PC-9 (cell line): ENCODE measurements around the gene ROBO1. TPM values are rescaled to one million over a fixed set of nuclear protein-coding genes. Genes with fewer than 3 reads are reported as not detected.

ENCODE experiments used
- BruUV-seq: library from RNA; stranded (reverse); fragments of 400-500 nt; replicated peaks from 2 replicates; lab custom pipeline; 2021; lab: Mats Ljungman, UMichigan
- CTCF ChIA-PET: fragments of 300-600 bp; sonication (Branson Sonifier 250); formaldehyde crosslinking; loops from one replicate; lab custom pipeline; 2022; ENCODE audit warnings: antibody characterized with exemption; lab: Charles Lee
- POLR2A ChIA-PET: fragments of 300-600 bp; sonication (Branson Sonifier 250); formaldehyde crosslinking; loops from one replicate; lab custom pipeline; 2022; ENCODE audit warnings: antibody characterized with exemption; ENCODE audit not compliant: unreplicated experiment; lab: Charles Lee
- DNase-seq, 2 experiments: peaks; one replicate each; pipeline versions ENCODE4 v3.0.0 to v3.0.0-alpha.2; 2015 to 2022; ENCODE audit warnings: mixed read lengths in 1 of 2
- H2AFZ ChIP-seq: fragments of 200-600 bp; sonication (generic); 2 replicates; pipeline ENCODE4 v1.8.1; 2017; ENCODE audit warnings: antibody characterized with exemption
- H3F3A ChIP-seq: fragments of 200-600 bp; sonication (generic); 2 replicates; pipeline ENCODE4 v1.8.1; 2017; ENCODE audit warnings: antibody characterized with exemption, mild to moderate bottlenecking, low read depth; ENCODE audit not compliant: insufficient read depth
- H3K27ac ChIP-seq: fragments of 200-600 bp; sonication (generic); 2 replicates; pipeline ENCODE4 v1.6.1; 2016; ENCODE audit warnings: mixed run types
- H3K27me3 ChIP-seq: fragments of 200-600 bp; sonication (generic); 2 replicates; pipeline ENCODE4 v1.6.1; 2016; ENCODE audit warnings: low read depth, mixed run types; ENCODE audit not compliant: insufficient read depth
- H3K36me3 ChIP-seq: fragments of 200-600 bp; sonication (generic); 2 replicates; pipeline ENCODE4 v1.6.1; 2016; ENCODE audit warnings: low read depth, mixed run types
- H3K4me1 ChIP-seq: fragments of 200-600 bp; sonication (generic); replicated peaks from 2 replicates; pipeline ENCODE4 v1.6.1; 2016; ENCODE audit warnings: mixed run types; ENCODE audit not compliant: insufficient read depth
- H3K4me2 ChIP-seq: fragments of 200-600 bp; sonication (generic); 2 replicates; pipeline ENCODE4 v1.6.1; 2017; ENCODE audit warnings: mixed run types
- H3K4me3 ChIP-seq: fragments of 200-600 bp; sonication (generic); 2 replicates; pipeline ENCODE4 v1.6.1; 2016; ENCODE audit warnings: mixed run types
- H3K79me2 ChIP-seq: fragments of 200-600 bp; sonication (generic); 2 replicates; pipeline ENCODE4 v1.6.1; 2017; ENCODE audit warnings: low read depth, mixed run types
- H3K9me2 ChIP-seq: fragments of 200-600 bp; sonication (generic); 2 replicates; pipeline ENCODE4 v1.8.1; 2017; ENCODE audit warnings: mild to moderate bottlenecking; ENCODE audit not compliant: insufficient read depth
- H3K9me3 ChIP-seq: fragments of 200-600 bp; sonication (generic); 2 replicates; pipeline ENCODE4 v1.8.1; 2016; ENCODE audit warnings: low read depth; ENCODE audit not compliant: insufficient read depth
- H4K20me1 ChIP-seq: fragments of 200-600 bp; sonication (generic); 2 replicates; pipeline ENCODE4 v1.8.1; 2017; ENCODE audit not compliant: insufficient read depth
- CTCF ChIP-seq: fragments of 200-600 bp; sonication (generic); conservative IDR thresholded peaks from 2 replicates; pipeline ENCODE4 v1.6.1; 2017; ENCODE audit warnings: mixed run types, antibody characterized with exemption, mild to moderate bottlenecking, moderate library complexity
- EZH2 ChIP-seq: fragments of 200-600 bp; sonication (generic); IDR thresholded peaks from 2 replicates; pipeline ENCODE4 v1.8.0; 2017; ENCODE audit warnings: antibody characterized with exemption, low read depth
- intact Hi-C: fragments of 100-400 bp; cut with micrococcal nuclease; formaldehyde crosslinking; loops from one replicate; pipeline ENCODE4 v1.10.0; 2022; ENCODE audit not compliant: unreplicated experiment
- total RNA-seq: library from RNA; stranded (reverse); gene quantifications from 2 replicates; pipeline ENCODE4 v1.2.3, GENCODE V29; 2021

Gene ROBO1
- total RNA-seq, 1 experiment from 2014 or later = 17.5 TPM

DNA sequence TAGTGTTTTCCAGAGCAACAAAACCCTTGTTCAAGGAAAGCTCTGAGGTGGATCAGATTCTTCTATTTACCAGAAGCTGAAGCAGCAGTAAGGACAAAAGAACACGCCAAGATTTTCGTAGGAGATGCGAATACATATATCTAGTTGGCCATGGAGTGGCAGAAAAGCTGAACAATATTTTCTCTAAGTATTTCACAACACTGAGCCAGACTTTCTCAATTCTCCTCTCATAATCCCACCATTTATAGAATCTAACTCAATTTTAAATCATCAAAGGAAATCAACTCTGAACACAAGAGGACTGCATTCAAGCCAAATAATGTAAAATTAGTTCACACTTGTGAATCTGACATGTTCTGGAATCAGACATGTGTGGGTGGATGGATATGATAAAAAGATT lies 775.0 kb downstream of the ROBO1 start:
- Histone ChIP-seq H3F3A (no peaks in the 10 kb centered on the region), H2AFZ (no peak overlapping the region), H3K4me3 (no peak overlapping the region), H3K27ac (no peak overlapping the region), H3K27me3 (no peaks in the 10 kb centered on the region), H3K4me2 (no peak overlapping the region), H3K4me1 (no peaks in the 10 kb centered on the region), H3K9me3 (peaks cover 4% of the 10 kb centered on the region), H4K20me1 (0 out of 2 replicates have a peak, but pooled peaks cover 2% of the 10 kb centered on the region), H3K79me2 (no peaks in the 10 kb centered on the region), H3K9me2 (no peaks in the 10 kb centered on the region), H3K36me3 (no peaks in the 10 kb centered on the region)
- ChIA-PET POLR2A (no interaction called here), CTCF (no interaction called here)
- TF ChIP-seq EZH2 (no peak), CTCF (no peak)
- no TSS peak for BruUV-seq
- intact Hi-C loops = no loop called here
- no peak for DNase-seq

GRCh38 chr3:78992400-78992799 lies 775.4 kb downstream of the ROBO1 start:
- Histone ChIP-seq H3K9me3 (peaks cover 4% of the 10 kb centered on the region), H3K4me3 (no peak overlapping the region), H4K20me1 (no peaks in the 10 kb centered on the region), H3K79me2 (no peaks in the 10 kb centered on the region), H3K4me2 (no peak overlapping the region), H3K27me3 (no peaks in the 10 kb centered on the region), H3F3A (no peaks in the 10 kb centered on the region), H3K27ac (no peak overlapping the region), H3K4me1 (no peaks in the 10 kb centered on the region), H2AFZ (no peak overlapping the region), H3K9me2 (no peaks in the 10 kb centered on the region), H3K36me3 (no peaks in the 10 kb centered on the region)
- no peak for DNase-seq
- ChIA-PET CTCF (no interaction called here), POLR2A (no interaction called here)
- intact Hi-C loops = no loop called here
- TF ChIP-seq CTCF (no peak), EZH2 (no peak)
- no TSS peak for BruUV-seq

DNA sequence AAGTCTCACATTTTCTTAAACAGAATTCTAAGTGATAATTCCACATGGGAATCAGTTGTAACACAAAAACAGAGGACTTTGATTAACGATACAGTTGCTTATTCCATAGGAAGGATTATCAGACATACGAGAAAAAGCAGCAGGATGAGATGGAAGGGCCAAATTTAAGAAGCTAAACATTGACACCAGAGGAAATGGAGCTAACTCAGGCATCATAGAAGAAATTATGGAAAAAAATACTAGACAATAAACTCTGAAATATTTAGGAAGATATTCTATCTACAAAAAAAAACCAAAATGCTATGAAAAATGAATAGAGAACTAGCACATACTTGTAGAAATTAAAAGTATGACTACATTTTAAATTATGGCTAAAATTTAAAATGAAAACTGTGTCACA lies 776.1 kb downstream of the ROBO1 start:
- no peaks in the 10 kb centered on the region for H4K20me1 ChIP-seq
- H3K27ac ChIP-seq = no peak overlapping the region
- no peaks in the 10 kb centered on the region for H3K27me3 ChIP-seq
- H3K4me3 ChIP-seq = no peak overlapping the region
- no peaks in the 10 kb centered on the region for H3K79me2 ChIP-seq
- H2AFZ ChIP-seq = no peak overlapping the region
- peaks cover 4% of the 10 kb centered on the region for H3K9me3 ChIP-seq
- no peaks in the 10 kb centered on the region for H3F3A ChIP-seq
- POLR2A ChIA-PET = no interaction called here
- no peaks in the 10 kb centered on the region for H3K9me2 ChIP-seq
- no TSS peak for BruUV-seq
- H3K4me2 ChIP-seq = no peak overlapping the region
- no peaks in the 10 kb centered on the region for H3K4me1 ChIP-seq
- CTCF ChIA-PET = no interaction called here
- no peaks in the 10 kb centered on the region for H3K36me3 ChIP-seq
- intact Hi-C loops = no loop called here
- no peak for DNase-seq
- no peak for TF ChIP-seq CTCF
- no peak for TF ChIP-seq EZH2
